Activated CD4-positive, alpha-beta T cell treated with anti-CD3 and anti-CD28 coated beads for 4 hours (primary cell): ENCODE data around the gene AUTS2.

Experiments used
- DNase-seq, 2 donors: peaks; one replicate each; pipeline ENCODE4 v3.0.0-alpha.2; 2020

AUTS2 gene

GRCh38 chr7:69959789-69960499 is 361.7 kb downstream of the AUTS2 start:
- no peak for DNase-seq

DNA sequence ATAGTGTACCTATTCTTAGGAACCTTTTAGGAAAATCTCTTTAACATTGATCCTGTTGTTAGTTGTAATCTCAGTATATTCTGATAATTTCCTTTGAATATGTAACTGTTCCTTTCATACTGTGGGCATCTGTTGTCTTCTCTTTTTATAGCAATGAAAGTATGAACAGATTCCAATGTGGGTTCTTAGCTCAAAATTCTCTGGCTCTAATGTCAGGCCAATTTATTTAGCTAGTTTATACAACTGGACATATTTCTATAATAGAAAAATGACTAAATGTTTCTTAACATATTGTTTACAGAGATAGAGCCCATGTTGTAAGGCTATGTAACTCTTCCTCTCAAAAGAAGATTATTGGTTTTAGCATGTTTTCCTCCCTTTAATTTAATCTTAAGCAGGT is 363.2 kb downstream of the AUTS2 start:
- DNase-seq, result no peak

DNA sequence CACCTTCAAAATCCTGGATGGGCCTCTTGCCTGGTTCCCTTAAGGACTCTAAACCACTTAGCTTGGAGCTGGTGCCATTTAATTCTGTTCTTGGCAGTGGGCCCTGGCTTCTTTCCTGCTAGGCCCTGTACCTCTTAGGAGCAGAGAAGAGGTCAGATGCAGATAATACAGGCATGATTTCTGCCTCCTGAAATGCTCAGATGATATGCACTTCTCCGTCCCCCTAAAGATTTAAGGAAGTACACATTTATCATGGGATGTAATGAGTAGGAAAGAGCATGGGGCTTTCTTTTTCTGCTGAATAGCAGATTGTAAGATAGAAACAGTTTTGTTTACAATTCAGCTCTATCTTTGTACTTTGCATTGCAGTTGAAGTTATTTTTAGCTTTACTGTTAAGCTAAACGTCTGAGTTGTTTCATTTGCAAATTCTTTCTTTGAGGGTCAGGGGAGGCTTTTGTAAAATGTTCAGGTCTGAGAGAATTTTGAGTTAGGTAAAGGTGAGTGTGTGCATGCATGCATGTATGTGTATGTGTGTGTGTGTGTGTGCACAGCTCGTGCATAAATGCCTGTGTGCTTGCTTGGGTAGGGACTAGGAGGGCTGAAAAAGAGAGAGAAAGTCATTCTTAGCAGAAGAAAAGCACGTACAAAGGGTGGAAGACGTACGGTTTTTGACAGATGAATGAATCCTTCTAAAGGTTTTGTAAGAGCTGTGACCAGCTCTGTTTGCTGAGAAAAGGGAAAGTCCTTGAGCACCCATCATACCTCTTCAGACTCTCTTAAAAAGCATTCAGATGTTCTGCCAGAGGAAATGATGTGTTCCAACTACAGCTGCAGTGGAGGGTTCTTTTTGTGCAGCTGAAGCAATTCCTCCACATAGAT is 364.2 kb downstream of the AUTS2 start:
- no peak for DNase-seq

DNA sequence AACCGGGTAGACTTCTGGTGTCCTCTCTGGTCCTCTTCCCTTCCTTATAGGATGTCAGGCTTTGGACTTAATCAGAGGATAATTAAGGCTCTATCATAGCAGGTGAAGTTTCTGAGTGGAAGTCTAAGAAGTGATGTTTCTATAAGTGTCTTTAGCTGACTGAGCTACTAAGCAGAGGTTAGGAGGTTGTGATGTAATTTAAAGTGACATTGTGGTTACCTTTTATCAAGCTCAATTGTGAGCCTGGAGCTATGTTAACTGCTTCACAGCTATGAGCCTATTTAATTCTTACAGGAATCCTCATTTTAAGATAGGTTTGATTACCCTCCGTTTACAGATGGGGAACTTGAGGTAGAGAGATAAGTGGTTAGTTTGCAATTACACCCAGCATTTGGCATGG is 365.1 kb downstream of the AUTS2 start:
- no peak for DNase-seq

DNA sequence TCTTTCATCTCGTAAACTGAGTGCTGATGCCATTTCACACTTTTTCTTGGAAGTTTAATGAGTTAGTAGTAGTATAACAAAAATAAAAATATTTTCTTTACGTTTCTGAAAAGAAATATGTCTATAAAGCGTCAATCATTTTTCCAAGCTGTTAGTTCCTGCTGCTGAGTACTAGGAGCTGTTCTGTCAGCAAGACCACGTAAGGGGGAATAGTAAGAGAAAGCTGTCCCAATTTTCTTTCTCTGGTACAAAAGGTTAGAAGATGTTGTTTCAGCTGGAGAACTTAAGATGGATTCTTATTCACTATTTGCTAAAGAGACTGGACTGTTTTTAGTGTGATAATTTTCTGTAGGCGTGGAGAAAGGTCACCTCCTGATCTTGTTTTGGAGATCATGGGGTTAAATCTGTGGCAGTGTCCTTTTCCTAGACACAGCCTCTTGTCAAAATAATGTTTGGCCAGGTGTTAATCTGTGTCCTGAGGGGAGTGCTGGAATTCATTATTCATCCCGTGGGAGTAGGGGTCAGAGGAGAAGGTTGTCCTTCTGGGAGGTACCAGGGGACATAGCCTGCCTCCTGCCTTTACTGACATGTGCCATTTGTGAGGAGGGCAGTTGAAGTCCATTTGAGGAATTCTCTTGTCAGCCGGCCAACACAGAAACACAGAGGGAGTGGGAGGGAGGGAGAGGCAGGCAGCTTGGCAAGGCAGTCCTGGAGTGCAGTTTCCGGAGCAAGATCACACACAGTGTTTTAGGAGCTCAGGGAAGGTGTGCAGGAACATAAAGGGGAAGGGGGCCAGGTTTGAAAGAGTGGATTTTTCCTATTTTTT is 368.7 kb downstream of the AUTS2 start:
- no peak for DNase-seq

GRCh38 chr7:69967689-69968450 is 369.6 kb downstream of the AUTS2 start:
- no peak for DNase-seq

DNA sequence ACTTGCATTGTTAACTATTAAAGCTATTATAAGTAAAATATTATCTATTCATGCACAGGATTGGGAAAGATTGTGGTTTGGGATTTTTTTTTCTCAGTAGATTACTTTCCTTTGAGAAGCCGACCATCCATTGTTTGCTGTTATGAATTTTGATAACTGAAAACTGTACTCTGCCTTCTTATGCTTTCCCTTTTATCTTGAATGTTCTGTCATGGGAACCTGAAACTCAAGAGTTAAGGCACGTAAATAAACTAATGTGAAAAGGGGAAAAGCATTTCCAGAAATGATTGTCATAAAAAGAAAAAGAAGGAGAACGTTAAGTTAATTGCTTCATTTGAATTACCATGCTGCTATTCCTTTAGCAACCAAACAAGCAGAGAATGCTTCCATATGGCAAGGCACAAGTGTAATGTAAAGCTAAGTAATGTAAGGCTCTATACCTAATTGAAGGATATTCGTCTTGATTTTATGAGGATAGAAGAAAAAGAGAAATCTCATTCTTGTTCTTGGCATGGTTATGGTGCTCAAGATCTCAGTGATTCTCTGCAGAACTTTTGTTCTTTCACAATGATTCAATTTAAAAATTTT is 370.8 kb downstream of the AUTS2 start:
- DNase-seq, result no peak

- DNase-seq, result no peak
These were observed 383.4 kb downstream of the AUTS2 start for GRCh38 chr7:69981646-69982045.

DNA sequence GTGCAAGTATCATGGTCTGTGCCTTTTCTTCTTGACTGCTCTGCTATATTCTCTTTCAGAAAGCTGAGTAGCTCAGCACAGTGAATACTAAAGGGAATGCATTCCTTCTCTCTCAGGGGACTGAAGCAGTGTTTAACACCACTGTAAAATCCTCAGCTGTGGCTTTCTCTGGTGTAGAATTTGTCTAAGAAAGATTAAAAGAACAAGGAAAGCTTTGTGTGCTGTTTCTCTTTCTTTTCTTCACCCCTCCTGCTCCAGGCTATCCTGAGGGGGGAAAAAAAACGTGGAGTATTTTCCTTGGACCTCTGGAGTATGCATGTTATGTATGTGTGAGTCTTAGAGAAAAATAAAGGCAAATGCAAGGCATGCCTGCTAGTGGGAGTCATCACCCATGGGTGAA is 383.9 kb downstream of the AUTS2 start:
- no peak for DNase-seq

- DNase-seq, result no peak
These were observed 391.3 kb downstream of the AUTS2 start for GRCh38 chr7:69989551-69989950.

DNA sequence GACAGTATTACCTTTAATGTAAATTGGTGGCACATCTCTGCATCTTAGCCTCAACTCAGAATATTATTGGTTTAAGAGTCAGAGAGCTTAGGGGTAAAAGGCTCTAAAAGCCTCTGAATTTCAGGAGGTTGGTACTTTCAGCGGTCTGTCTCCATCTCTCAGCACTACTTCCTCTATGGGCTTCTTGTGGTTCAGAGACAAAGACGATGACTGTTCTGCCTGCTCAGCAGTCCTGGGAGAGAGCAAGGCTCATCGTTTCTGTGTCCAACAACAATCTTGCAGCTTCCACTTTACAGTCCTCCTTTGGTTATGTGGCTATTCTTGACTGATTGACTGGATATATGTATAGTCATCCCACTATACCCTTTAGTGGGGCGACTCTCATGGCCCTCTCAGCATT is 394.7 kb downstream of the AUTS2 start:
- no peak for DNase-seq

GRCh38 chr7:69994218-69994617 is 395.9 kb downstream of the AUTS2 start:
- DNase-seq, result no peak

DNA sequence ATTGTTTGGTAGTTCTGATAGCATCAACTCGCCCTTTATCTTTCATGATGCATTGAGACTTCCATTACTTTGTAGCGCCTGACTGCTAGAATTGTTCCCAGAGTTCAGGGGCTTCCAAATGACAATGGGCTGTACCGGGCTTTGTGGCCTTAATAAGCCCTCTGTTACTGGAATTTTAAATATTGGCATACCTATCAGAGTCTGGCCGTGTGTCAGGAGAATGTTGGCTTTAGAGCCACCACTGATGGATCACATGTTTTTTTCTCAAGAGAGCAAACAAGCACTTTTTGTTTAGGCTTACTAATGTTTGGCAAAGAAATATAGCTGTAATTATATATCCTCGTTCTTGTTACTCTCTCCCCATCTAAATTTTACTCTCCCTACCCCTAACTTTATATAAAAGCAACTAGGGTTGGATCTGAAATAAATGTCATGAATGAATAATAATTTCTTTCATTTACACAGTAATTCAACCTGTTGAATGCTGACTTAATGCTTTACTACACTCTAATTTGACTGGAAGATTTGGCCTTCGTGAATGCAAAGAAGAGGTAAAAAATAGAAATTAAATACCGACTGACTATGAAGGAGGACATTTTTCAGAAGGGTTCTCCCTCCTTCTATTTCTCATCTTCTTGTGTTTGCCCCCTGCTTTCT is 396.7 kb downstream of the AUTS2 start:
- no peak for DNase-seq

GRCh38 chr7:69996121-69996520 is 397.8 kb downstream of the AUTS2 start:
- no peak for DNase-seq

DNA sequence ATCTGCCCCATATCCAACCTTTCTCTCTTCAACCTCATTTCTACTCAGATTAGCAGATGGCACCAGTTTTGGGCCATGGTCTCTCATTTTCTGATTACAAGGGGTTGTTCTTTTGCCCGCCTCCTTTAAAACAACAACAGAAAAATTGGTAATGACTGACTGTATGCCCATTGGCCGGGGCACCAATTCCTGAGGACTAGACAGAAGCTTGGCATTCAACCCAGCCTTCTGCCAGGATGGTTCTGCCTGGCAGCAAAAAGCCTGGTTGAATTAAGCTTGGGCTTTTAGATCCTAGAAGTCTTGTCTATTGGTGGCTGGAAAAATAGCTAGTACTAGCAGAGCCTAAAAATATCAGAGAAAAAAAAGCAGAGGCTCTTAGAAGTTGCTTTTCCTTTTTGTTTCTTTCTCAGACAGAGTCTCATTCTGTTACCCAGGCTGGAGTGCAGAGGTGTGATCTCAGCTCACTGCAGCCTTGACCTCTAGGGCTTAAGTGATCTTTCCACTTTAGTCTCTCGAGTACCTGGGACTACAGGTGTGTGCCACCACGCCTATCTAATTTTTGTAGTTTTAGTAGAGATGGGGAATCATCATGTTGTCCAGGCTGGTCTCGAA is 402.6 kb downstream of the AUTS2 start:
- DNase-seq, result no peak

DNA sequence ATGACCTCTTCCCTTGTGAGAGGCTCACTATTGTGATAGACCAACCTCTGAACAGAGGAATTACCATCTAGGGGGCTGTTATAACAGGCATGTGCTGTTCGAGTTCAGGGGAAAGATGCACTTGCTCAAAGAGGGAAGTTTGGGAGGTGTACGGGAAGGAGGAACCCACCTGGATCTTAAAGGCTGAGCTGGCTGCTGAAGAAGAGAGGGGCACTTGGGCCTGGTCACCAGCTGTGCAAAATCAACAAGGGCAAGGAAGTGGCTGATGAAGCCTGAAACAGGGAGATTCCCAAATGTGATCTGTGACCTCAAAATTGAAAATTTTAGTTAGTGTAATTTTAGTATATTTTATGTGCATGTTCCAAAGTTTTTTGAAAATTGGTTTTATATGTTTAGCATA is 407.2 kb downstream of the AUTS2 start:
- DNase-seq, result no peak

- DNase-seq, result no peak
These were observed 407.6 kb downstream of the AUTS2 start for GRCh38 chr7:70005891-70006260.

- no peak for DNase-seq
These were observed 408.1 kb downstream of the AUTS2 start for GRCh38 chr7:70006261-70006920.

GRCh38 chr7:70008466-70008865 is 410.2 kb downstream of the AUTS2 start:
- DNase-seq, result no peak

- DNase-seq, result no peak
These were observed 416.4 kb downstream of the AUTS2 start for GRCh38 chr7:70014472-70015177.
